GM19193 (cell line): ENCODE data around the gene APOF.
A peak's percentile ranks its signal among the peaks of the same experiment; 100 is the strongest.

Source experiments
- POLR2A ChIP-seq: IDR thresholded peaks from 4 replicates; pipeline ENCODE4 v1.6.1; 2011; ENCODE audit not compliant: insufficient read depth, insufficient read length; ENCODE audit errors: extremely low read depth

Gene APOF

GRCh38 chr12:56374726-56375597, 12.3 kb upstream of the APOF start:
- TF ChIP-seq POLR2A, result peak; percentile 19

GRCh38 chr12:56373515-56373914, 10.9 kb upstream of the APOF start:
- TF ChIP-seq POLR2A, result no peak

- TF ChIP-seq POLR2A, result no peak
These were observed 4.3 kb upstream of the APOF start for GRCh38 chr12:56366948-56367347.

GRCh38 chr12:56361487-56362129, 1.0 kb downstream of the APOF start:
- no peak for TF ChIP-seq POLR2A

GRCh38 chr12:56359851-56360767, 2.5 kb downstream of the APOF start, which contains the start of gene STAT2:
Gene STAT2 (minus strand): TSS chr12:56360107. CDS start chr12:56356571, 3,536 bp downstream.
- peak; percentile 93 for TF ChIP-seq POLR2A

- TF ChIP-seq POLR2A, result no peak
These were observed 3.7 kb downstream of the APOF start for GRCh38 chr12:56358836-56359532.

GRCh38 chr12:56351325-56351724, 11.3 kb downstream of the APOF start:
- no peak for TF ChIP-seq POLR2A

- TF ChIP-seq POLR2A, result no peak
These were observed 12.0 kb downstream of the APOF start for GRCh38 chr12:56350662-56351061.

GRCh38 chr12:56348776-56349175, 13.9 kb downstream of the APOF start:
- peak; percentile 15 for TF ChIP-seq POLR2A

- TF ChIP-seq POLR2A, result no peak
These were observed 16.0 kb downstream of the APOF start for GRCh38 chr12:56346675-56347074.

GRCh38 chr12:56341616-56342015, 21.0 kb downstream of the APOF start:
- no peak for TF ChIP-seq POLR2A

- no peak for TF ChIP-seq POLR2A
These were observed 23.6 kb downstream of the APOF start for GRCh38 chr12:56339158-56339422.

- TF ChIP-seq POLR2A, result peak; percentile 48
These were observed 24.1 kb downstream of the APOF start, which contains the start of gene IL23A for GRCh38 chr12:56338308-56339157. Gene IL23A (plus strand): TSS chr12:56338884. CDS start chr12:56339045, 161 bp downstream.
